Activated naive CD8-positive, alpha-beta T cell treated with anti-CD3 and anti-CD28 coated beads, Interleukin-2, amount 10 ng/mL, durations not matched to agents 7 days and 5 days (primary cell): ENCODE data around the gene RASGRP4. TPM values are rescaled to one million over a fixed set of nuclear protein-coding genes. Genes with fewer than 3 reads are reported as not detected.

Experiments used
- ATAC-seq: fragments of 150-1000 bp; cut with Tn5 transposase; one replicate; pipeline ENCODE4 v1.10.0; 2021; ENCODE audit warnings: low read depth, moderate library complexity
- POLR2A ChIA-PET: fragments of 350-600 bp; sonication (Branson Sonifier 250); formaldehyde crosslinking; loops from one replicate; lab custom pipeline; 2021; ENCODE audit warnings: antibody characterized with exemption; lab: Charles Lee
- DNase-seq: peaks from one replicate; pipeline ENCODE4 v3.0.0; 2021
- H3K27ac Mint-ChIP-seq: one replicate; pipeline ENCODE4 v1.8.0; 2022; ENCODE audit warnings: mild to moderate bottlenecking, mixed read lengths
- H3K27me3 Mint-ChIP-seq: one replicate; pipeline ENCODE4 v1.8.0; 2022; ENCODE audit warnings: mild to moderate bottlenecking, moderate library complexity, mixed read lengths
- H3K36me3 Mint-ChIP-seq: one replicate; pipeline ENCODE4 v1.8.0; 2021; ENCODE audit warnings: mild to moderate bottlenecking, mixed read lengths
- H3K4me1 Mint-ChIP-seq: one replicate; pipeline ENCODE4 v1.8.0; 2021; ENCODE audit warnings: mixed read lengths
- H3K4me3 Mint-ChIP-seq: one replicate; pipeline ENCODE4 v1.8.0; 2022; ENCODE audit warnings: mild to moderate bottlenecking, moderate library complexity, mixed read lengths
- H3K9me3 Mint-ChIP-seq: one replicate; pipeline ENCODE4 v1.8.0; 2021; ENCODE audit warnings: mixed read lengths
- total RNA-seq, 2 experiments: library from RNA; stranded (reverse); gene quantifications; one replicate each; pipeline ENCODE4 v1.2.3, GENCODE V29; 2021

The RASGRP4 gene
- total RNA-seq, 2 experiments from 2014 or later: 0.31 to 0.80 TPM

DNA sequence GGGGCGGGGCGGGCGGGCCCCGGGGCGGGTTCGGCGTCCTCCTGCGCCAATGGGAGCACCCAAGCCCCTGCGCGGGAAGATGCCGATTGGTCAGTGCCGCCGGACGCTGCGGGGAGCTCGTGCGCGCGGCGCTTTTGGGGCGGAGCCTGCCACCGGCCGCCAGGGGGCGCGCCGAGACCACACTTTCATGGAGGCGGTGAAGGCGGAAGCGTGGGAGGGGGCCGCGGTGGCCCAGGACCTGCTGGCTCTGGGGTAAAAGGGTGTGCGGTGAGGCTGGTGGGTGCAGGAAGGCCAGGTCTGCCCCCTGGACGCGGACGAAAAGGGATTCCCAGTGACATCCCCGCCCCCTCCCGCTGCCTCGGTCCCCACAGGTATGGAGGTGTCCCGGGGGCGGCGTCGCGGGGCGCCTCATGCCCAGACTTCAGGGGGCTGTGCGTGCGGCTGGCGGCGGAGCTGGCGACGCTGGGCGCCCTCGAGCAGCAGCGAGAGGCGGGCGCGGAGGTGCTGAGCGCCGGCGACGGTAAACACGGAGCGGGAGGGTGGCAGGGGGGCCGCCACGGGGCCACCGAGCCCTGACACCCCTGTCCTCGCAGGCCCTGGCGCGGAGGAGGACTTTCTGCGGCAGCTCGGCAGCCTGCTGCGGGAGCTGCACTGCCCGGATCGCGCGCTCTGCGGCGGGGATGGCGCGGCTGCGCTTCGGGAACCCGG, 22.9 kb downstream of the RASGRP4 start, which contains the start of gene FAM98C:
FAM98C (plus strand) TSS at position 127 of the 708 bp plus-strand sequence; CDS start at position 188, 61 bp downstream.
- ATAC-seq (peak; percentile 99), DNase-seq (peak; percentile 99)
- peaks cover 6% of the 10 kb centered on the region for H3K4me1 Mint-ChIP-seq
- H3K27me3 Mint-ChIP-seq: peaks cover 11% of the 10 kb centered on the region
- POLR2A ChIA-PET: interaction anchor here (0.6 to 2.9 kb wide), 32 partner anchors 9 to 550 kb away, joined by 3 to 23 read pairs (median 4); partner anchors contain the start of genes ACTN4, CATSPERG, EIF3K and GGN
- H3K4me3 Mint-ChIP-seq: peak within 1 kb of the TSS; percentile 95
- H3K27ac Mint-ChIP-seq: peak within 1 kb of the TSS; percentile 96
- H3K9me3 Mint-ChIP-seq: no peaks in the 10 kb centered on the region
- peaks cover 10% of the 10 kb centered on the region for H3K36me3 Mint-ChIP-seq

- H3K27ac Mint-ChIP-seq: peak overlapping the region; percentile 96
- ATAC-seq: no peak
These were observed 23.4 kb downstream of the RASGRP4 start for GRCh38 chr19:38402623-38402966.

GRCh38 chr19:38401148-38401547, 24.9 kb downstream of the RASGRP4 start:
- Mint-ChIP-seq H3K4me1 (peaks cover 13% of the 10 kb centered on the region), H3K36me3 (peaks cover 6% of the 10 kb centered on the region), H3K4me3 (no peak overlapping the region), H3K27me3 (peaks cover 15% of the 10 kb centered on the region), H3K9me3 (no peaks in the 10 kb centered on the region), H3K27ac (no peak overlapping the region)
- ATAC-seq: no peak
- no peak for DNase-seq
- POLR2A ChIA-PET: interaction anchor here (2.0 to 2.9 kb wide), 2 partner anchors 13 to 27 kb away, joined by 10 to 15 read pairs; partner anchors contain the start of genes GGN, PSMD8 and SPRED3

More at GRCh38 chr19:38402623-38402966, 23.4 kb downstream of the RASGRP4 start:
- Mint-ChIP-seq H3K27me3 (peaks cover 11% of the 10 kb centered on the region), H3K36me3 (peaks cover 10% of the 10 kb centered on the region), H3K9me3 (no peaks in the 10 kb centered on the region), H3K4me3 (peak overlapping the region; percentile 95), H3K4me1 (peaks cover 6% of the 10 kb centered on the region)
- POLR2A ChIA-PET: interaction anchor here (0.5 to 2.9 kb wide), 27 partner anchors 9 to 551 kb away, joined by 3 to 23 read pairs (median 4); partner anchors contain the start of genes ACTN4, EIF3K, GGN and MAP4K1
- DNase-seq: no peak

DNA sequence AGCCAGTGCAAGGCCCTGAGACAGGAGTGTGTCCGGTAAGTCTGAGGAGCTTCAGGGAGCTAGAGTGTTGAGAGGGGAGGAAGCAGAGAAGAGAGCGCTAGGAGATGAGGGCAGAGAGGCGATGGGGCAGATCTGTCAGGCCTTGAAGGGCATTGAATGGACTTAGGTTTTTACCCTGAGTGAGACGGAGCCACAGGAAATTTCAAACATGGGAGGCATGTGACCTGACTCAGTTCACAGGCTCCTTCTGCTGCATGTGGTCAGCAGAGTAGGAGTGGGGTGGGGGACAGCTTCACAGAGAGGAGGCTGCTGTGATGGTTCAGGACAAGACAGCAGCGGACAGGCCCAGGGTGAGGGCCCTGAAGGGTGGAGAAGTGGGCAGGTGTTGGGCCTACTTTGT, 25.7 kb downstream of the RASGRP4 start:
- Mint-ChIP-seq H3K4me3 (no peak overlapping the region), H3K27ac (peak overlapping the region; percentile 17), H3K36me3 (peaks cover 5% of the 10 kb centered on the region), H3K9me3 (no peaks in the 10 kb centered on the region), H3K27me3 (peaks cover 15% of the 10 kb centered on the region), H3K4me1 (peaks cover 13% of the 10 kb centered on the region)
- ATAC-seq (no peak), DNase-seq (no peak)
- POLR2A ChIA-PET: interaction anchor here (1.2 kb wide), 1 partner anchor 146 kb away, joined by 3 read pairs; no protein-coding TSS in a partner anchor

DNA sequence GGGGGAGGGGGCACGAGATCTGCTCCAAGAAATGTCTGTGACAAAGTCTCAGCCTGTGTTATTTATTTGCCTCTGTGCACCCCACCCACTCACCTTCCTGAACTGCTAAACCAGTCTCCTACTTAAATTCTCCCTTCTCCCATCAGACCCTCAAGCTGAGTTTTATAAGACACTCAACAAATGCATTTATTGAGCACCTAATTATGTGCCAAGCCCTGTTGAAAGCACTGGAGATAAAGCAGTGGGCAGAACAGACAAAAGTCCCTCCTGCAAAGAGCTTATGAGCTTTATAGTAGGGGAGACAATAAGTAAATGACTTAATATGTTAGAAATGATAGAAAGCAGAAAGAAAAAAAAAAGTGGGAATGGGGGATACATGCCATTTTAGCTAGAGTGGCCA, 26.5 kb downstream of the RASGRP4 start:
- no peak overlapping the region for H3K27ac Mint-ChIP-seq
- peaks cover 15% of the 10 kb centered on the region for H3K27me3 Mint-ChIP-seq
- H3K36me3 Mint-ChIP-seq: peaks cover 2% of the 10 kb centered on the region
- peaks cover 17% of the 10 kb centered on the region for H3K4me1 Mint-ChIP-seq
- H3K4me3 Mint-ChIP-seq: no peak overlapping the region
- no peak for DNase-seq
- ATAC-seq: no peak
- no peaks in the 10 kb centered on the region for H3K9me3 Mint-ChIP-seq
- POLR2A ChIA-PET: interaction anchor here (0.6 to 1.8 kb wide), 3 partner anchors 145 to 300 kb away, joined by 3 to 4 read pairs (median 3); partner anchors contain the start of gene EIF3K

- Mint-ChIP-seq H3K4me3 (no peak overlapping the region), H3K9me3 (no peaks in the 10 kb centered on the region), H3K4me1 (peaks cover 17% of the 10 kb centered on the region), H3K27me3 (peaks cover 17% of the 10 kb centered on the region), H3K36me3 (peaks cover 2% of the 10 kb centered on the region), H3K27ac (no peak overlapping the region)
- DNase-seq (no peak), ATAC-seq (no peak)
- POLR2A ChIA-PET: interaction anchor here (0.6 to 1.8 kb wide), 3 partner anchors 144 to 301 kb away, joined by 3 to 4 read pairs (median 3); partner anchors contain the start of gene EIF3K
These were observed 26.9 kb downstream of the RASGRP4 start for GRCh38 chr19:38399081-38399480.

GRCh38 chr19:38395381-38396114, 30.5 kb downstream of the RASGRP4 start:
- Mint-ChIP-seq H3K4me1 (peaks cover 14% of the 10 kb centered on the region), H3K27me3 (peaks cover 33% of the 10 kb centered on the region), H3K36me3 (peaks cover 2% of the 10 kb centered on the region), H3K27ac (peak overlapping the region; percentile 67), H3K4me3 (peak overlapping the region; percentile 78), H3K9me3 (no peaks in the 10 kb centered on the region)
- ATAC-seq (peak; percentile 87), DNase-seq (peak; percentile 74)
- POLR2A ChIA-PET: interaction anchor here (0.6 to 2.0 kb wide), 8 partner anchors 8 to 844 kb away, joined by 3 to 6 read pairs (median 5); partner anchors contain the start of genes EIF3K, GGN and PSMD8

GRCh38 chr19:38394488-38394887, 31.5 kb downstream of the RASGRP4 start:
- POLR2A ChIA-PET: interaction anchor here (0.6 to 2.0 kb wide), 6 partner anchors 8 to 224 kb away, joined by 3 to 6 read pairs (median 5); partner anchors contain the start of genes EIF3K, FAM98C and PSMD8
- peaks cover 38% of the 10 kb centered on the region for H3K27me3 Mint-ChIP-seq
- peak; percentile 82 for DNase-seq
- no peaks in the 10 kb centered on the region for H3K9me3 Mint-ChIP-seq
- H3K36me3 Mint-ChIP-seq: peaks cover 2% of the 10 kb centered on the region
- H3K4me1 Mint-ChIP-seq: peaks cover 15% of the 10 kb centered on the region
- peak overlapping the region; percentile 78 for H3K4me3 Mint-ChIP-seq
- ATAC-seq: peak; percentile 71
- H3K27ac Mint-ChIP-seq: peak overlapping the region; percentile 67

DNA sequence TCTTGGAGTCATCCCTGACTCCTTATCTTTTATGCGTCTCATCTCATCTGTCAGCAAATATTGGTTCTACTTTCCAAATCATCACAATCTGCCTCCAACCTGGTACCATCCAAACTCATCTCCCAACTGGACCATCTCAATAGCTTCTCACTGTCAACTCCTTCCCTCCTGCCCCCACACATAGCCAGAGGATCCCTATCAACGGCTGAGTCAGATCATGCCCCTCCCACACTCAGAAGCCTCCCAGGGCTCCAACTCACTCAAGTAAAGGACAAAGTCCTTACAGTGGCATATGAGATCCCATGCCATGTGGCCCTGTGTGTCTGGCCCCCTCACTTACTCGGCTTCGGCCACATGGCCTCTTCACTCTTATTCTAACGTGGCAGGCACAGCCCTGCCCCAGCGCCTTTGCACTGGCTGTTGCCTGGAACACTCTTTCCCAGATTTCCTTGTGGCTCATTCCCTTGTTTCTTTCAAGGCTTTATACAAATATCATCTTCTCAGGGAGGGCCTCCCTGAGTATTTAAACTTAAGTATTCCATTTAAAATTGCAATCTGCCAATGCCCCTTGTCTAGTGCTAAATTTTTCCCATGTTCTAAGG, 33.2 kb downstream of the RASGRP4 start:
- Mint-ChIP-seq H3K4me3 (no peak overlapping the region), H3K4me1 (peaks cover 19% of the 10 kb centered on the region), H3K9me3 (no peaks in the 10 kb centered on the region), H3K36me3 (peaks cover 4% of the 10 kb centered on the region), H3K27ac (no peak overlapping the region), H3K27me3 (peaks cover 42% of the 10 kb centered on the region)
- POLR2A ChIA-PET: no interaction called here
- DNase-seq (no peak), ATAC-seq (no peak)

DNA sequence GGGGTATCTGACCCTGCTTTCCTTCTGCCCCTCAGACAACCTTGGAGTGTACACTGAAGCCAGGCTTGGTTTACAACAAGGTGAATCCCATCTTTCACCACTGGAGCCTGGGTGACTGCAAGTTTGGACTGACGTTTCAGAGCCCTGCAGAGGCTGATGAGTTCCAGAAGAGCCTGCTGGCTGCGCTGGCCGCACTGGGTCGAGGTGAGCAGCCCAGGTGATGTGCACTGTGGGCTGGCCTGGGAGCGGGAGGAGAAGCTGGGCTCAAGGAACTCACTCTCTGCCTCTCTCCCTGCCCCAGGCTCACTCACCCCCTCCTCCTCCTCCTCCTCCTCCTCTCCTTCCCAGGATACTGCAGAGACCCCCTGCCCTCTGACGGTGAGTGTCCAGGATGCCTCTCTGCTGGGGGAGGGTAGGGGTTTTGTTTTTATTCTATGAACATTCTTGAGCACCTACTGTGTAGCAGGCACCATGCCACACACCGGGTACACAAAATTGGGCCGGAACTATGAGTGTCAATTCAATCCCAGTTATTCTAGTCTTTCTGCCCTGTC, 34.0 kb downstream of the RASGRP4 start:
- Mint-ChIP-seq H3K27ac (no peak overlapping the region), H3K36me3 (peaks cover 7% of the 10 kb centered on the region), H3K9me3 (no peaks in the 10 kb centered on the region), H3K27me3 (peaks cover 48% of the 10 kb centered on the region), H3K4me1 (peaks cover 25% of the 10 kb centered on the region), H3K4me3 (no peak overlapping the region)
- DNase-seq: no peak
- POLR2A ChIA-PET: no interaction called here
- no peak for ATAC-seq

DNA sequence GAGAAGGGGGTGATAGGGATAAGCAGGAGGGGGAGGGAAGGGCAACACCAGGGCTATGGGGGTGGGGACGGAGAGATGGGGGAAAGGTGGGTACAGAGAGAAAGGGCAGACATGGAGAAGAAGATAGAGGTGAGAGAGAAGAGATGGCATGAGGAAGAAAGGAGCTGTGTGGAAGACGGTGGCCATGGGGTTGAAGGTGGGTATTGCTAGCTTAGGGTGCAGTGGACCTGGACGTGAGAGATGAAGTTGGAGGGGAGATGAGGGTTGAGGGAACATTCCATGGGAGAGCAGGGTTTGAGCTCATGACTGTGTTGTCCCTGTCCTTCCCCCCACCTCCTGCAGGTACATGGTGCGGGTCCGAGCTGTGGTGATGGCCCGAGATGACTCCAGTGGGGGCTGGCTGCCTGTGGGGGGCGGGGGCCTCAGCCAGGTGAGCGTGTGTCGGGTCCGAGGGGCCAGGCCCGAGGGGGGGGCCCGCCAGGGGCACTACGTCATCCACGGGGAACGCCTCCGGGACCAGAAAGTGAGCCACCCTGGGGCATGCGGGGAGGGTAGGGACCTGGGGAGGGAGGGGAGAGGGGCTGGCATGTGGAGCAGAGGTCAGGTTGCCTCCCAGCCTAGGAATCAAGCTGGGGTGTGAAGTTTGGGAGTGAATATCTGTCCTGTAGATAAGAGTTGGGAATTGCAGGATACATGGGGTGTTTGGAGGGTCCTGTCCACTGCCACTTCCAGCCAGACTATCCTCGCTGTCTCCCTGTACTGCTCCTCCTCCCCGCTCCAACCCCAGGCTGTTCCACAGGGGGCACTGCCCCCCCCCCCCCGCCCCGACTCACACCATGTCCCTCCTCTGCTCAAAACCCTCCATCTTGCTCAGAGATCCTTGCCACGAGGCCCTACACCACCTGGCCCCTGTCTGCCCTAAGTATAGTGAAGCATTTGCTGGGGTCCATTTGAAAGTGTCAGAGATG, 35.8 kb downstream of the RASGRP4 start:
- no peak overlapping the region for H3K4me3 Mint-ChIP-seq
- ATAC-seq (no peak), DNase-seq (no peak)
- no peaks in the 10 kb centered on the region for H3K9me3 Mint-ChIP-seq
- POLR2A ChIA-PET: interaction anchor here (0.5 to 1.1 kb wide), 2 partner anchors 16 to 124 kb away, joined by 3 to 5 read pairs; partner anchors contain the start of gene PSMD8
- H3K4me1 Mint-ChIP-seq: peaks cover 17% of the 10 kb centered on the region
- peaks cover 44% of the 10 kb centered on the region for H3K27me3 Mint-ChIP-seq
- H3K36me3 Mint-ChIP-seq: peaks cover 7% of the 10 kb centered on the region
- H3K27ac Mint-ChIP-seq: no peak overlapping the region
